ENCODE data around the gene SMURF2. TPM values are rescaled to one million over a fixed set of nuclear protein-coding genes. Genes with fewer than 3 reads are reported as not detected.

The SMURF2 gene
- polyA plus RNA-seq, 1 donor from 2014 or later, result 55.2 TPM

GRCh38 chr17:64573214-64573613 is 88.9 kb downstream of the SMURF2 start:
- Histone ChIP-seq H3K9me3 (ENCODE audit: low read length) (no peaks in the 10 kb centered on the region), H3K27ac (ENCODE audit: low read length) (no peak overlapping the region), H2AFZ (ENCODE audit: low read depth, low read length) (no peak overlapping the region), H3K4me3 (ENCODE audit: low read length) (no peak overlapping the region), H3K9ac (ENCODE audit: low read length) (no peak overlapping the region), H3K79me2 (replicated peaks; ENCODE audit: insufficient read depth, low read length) (no peaks in the 10 kb centered on the region), H4K20me1 (ENCODE audit: insufficient read depth) (no peaks in the 10 kb centered on the region), H3K36me3 (ENCODE audit: insufficient read depth, low read length) (no peaks in the 10 kb centered on the region), H3F3A (ENCODE audit: insufficient read depth, low read length, poor library complexity, severe bottlenecking) (no peaks in the 10 kb centered on the region), H3K9me2 (ENCODE audit: insufficient read depth, low read length) (no peaks in the 10 kb centered on the region), H3K27me3 (ENCODE audit: insufficient read depth, low read depth, low read length) (no peaks in the 10 kb centered on the region), H3K4me2 (ENCODE audit: low read length) (no peak overlapping the region)
- TF ChIP-seq, protein P1, sequence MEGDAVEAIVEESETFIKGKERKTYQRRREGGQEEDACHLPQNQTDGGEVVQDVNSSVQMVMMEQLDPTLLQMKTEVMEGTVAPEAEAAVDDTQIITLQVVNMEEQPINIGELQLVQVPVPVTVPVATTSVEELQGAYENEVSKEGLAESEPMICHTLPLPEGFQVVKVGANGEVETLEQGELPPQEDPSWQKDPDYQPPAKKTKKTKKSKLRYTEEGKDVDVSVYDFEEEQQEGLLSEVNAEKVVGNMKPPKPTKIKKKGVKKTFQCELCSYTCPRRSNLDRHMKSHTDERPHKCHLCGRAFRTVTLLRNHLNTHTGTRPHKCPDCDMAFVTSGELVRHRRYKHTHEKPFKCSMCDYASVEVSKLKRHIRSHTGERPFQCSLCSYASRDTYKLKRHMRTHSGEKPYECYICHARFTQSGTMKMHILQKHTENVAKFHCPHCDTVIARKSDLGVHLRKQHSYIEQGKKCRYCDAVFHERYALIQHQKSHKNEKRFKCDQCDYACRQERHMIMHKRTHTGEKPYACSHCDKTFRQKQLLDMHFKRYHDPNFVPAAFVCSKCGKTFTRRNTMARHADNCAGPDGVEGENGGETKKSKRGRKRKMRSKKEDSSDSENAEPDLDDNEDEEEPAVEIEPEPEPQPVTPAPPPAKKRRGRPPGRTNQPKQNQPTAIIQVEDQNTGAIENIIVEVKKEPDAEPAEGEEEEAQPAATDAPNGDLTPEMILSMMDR (IDR thresholded peaks at IDR 0.05; ENCODE audit: poor library complexity, severe bottlenecking), result no peak
- no peak for TF ChIP-seq POLR2AphosphoS5 (IDR thresholded peaks at IDR 0.05)
- no peak for TF ChIP-seq TAF1 (IDR thresholded peaks at IDR 0.05; ENCODE audit: low read depth)
- TF ChIP-seq SMC3 (conservative IDR thresholded peaks at IDR 0.05; ENCODE audit: poor library complexity), result no peak
- TF ChIP-seq EZH2 (IDR thresholded peaks at IDR 0.05; ENCODE audit: borderline replicate concordance, insufficient read depth, low read length, poor library complexity, severe bottlenecking), result no peak
- TF ChIP-seq EP300 (conservative IDR thresholded peaks at IDR 0.05; ENCODE audit: poor library complexity, severe bottlenecking), result no peak
- TF ChIP-seq, protein P2, sequence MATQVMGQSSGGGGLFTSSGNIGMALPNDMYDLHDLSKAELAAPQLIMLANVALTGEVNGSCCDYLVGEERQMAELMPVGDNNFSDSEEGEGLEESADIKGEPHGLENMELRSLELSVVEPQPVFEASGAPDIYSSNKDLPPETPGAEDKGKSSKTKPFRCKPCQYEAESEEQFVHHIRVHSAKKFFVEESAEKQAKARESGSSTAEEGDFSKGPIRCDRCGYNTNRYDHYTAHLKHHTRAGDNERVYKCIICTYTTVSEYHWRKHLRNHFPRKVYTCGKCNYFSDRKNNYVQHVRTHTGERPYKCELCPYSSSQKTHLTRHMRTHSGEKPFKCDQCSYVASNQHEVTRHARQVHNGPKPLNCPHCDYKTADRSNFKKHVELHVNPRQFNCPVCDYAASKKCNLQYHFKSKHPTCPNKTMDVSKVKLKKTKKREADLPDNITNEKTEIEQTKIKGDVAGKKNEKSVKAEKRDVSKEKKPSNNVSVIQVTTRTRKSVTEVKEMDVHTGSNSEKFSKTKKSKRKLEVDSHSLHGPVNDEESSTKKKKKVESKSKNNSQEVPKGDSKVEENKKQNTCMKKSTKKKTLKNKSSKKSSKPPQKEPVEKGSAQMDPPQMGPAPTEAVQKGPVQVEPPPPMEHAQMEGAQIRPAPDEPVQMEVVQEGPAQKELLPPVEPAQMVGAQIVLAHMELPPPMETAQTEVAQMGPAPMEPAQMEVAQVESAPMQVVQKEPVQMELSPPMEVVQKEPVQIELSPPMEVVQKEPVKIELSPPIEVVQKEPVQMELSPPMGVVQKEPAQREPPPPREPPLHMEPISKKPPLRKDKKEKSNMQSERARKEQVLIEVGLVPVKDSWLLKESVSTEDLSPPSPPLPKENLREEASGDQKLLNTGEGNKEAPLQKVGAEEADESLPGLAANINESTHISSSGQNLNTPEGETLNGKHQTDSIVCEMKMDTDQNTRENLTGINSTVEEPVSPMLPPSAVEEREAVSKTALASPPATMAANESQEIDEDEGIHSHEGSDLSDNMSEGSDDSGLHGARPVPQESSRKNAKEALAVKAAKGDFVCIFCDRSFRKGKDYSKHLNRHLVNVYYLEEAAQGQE (IDR thresholded peaks at IDR 0.05; ENCODE audit: borderline replicate concordance), result no peak
- TF ChIP-seq MXI1 (conservative IDR thresholded peaks at IDR 0.05; ENCODE audit: poor library complexity, severe bottlenecking), result no peak
- no peak for TF ChIP-seq RAD21 (conservative IDR thresholded peaks at IDR 0.05)

GRCh38 chr17:64572682-64573154 is 89.4 kb downstream of the SMURF2 start:
- Histone ChIP-seq H3K4me2 (ENCODE audit: low read length) (no peak overlapping the region), H3K36me3 (ENCODE audit: insufficient read depth, low read length) (no peaks in the 10 kb centered on the region), H3K9ac (ENCODE audit: low read length) (no peak overlapping the region), H3K4me3 (ENCODE audit: low read length) (no peak overlapping the region), H3K9me2 (ENCODE audit: insufficient read depth, low read length) (no peaks in the 10 kb centered on the region), H4K20me1 (ENCODE audit: insufficient read depth) (no peaks in the 10 kb centered on the region), H3K79me2 (replicated peaks; ENCODE audit: insufficient read depth, low read length) (no peaks in the 10 kb centered on the region), H2AFZ (ENCODE audit: low read depth, low read length) (no peak overlapping the region), H3K27ac (ENCODE audit: low read length) (no peak overlapping the region), H3F3A (ENCODE audit: insufficient read depth, low read length, poor library complexity, severe bottlenecking) (no peaks in the 10 kb centered on the region), H3K27me3 (ENCODE audit: insufficient read depth, low read depth, low read length) (no peaks in the 10 kb centered on the region), H3K9me3 (ENCODE audit: low read length) (no peaks in the 10 kb centered on the region)
- TF ChIP-seq RAD21 (conservative IDR thresholded peaks at IDR 0.05) (no peak), EP300 (conservative IDR thresholded peaks at IDR 0.05; ENCODE audit: poor library complexity, severe bottlenecking) (no peak), POLR2AphosphoS5 (IDR thresholded peaks at IDR 0.05) (no peak), MXI1 (conservative IDR thresholded peaks at IDR 0.05; ENCODE audit: poor library complexity, severe bottlenecking) (no peak), TAF1 (IDR thresholded peaks at IDR 0.05; ENCODE audit: low read depth) (no peak), SMC3 (conservative IDR thresholded peaks at IDR 0.05; ENCODE audit: poor library complexity) (no peak), EZH2 (IDR thresholded peaks at IDR 0.05; ENCODE audit: borderline replicate concordance, insufficient read depth, low read length, poor library complexity, severe bottlenecking) (no peak)
- TF ChIP-seq, protein P2 (IDR thresholded peaks at IDR 0.05; ENCODE audit: borderline replicate concordance), result no peak

Measured in neural cell (in vitro differentiated cells).